K562 (cell line): ENCODE measurements around the gene ALDH8A1. TPM values are rescaled to one million over a fixed set of nuclear protein-coding genes. Genes with fewer than 3 reads are reported as not detected.
A peak's percentile ranks its signal among the peaks of the same experiment; 100 is the strongest.

ENCODE experiments used
- CSDE1 ChIP-seq, 2 experiments: fragments of 450-650 bp; IDR thresholded peaks; 2 replicates each; pipeline ENCODE4 v1.6.1; 2016; ENCODE audit warnings: mild to moderate bottlenecking in 1 of 2
- CUX1 ChIP-seq: fragments of 200-800 bp; sonication (Bioruptor generic); IDR thresholded peaks from 2 replicates; pipeline ENCODE4 v1.6.1; 2016; ENCODE audit warnings: missing genetic modification characterization, missing compliant biosample characterization
- FOXM1 ChIP-seq, 2 experiments: fragments of 450-650 bp in 1 of 2; sonication (generic) in 1 of 2; formaldehyde crosslinking in 1 of 2; IDR thresholded peaks; 2 replicates each; pipeline versions ENCODE4 v1.6.1 to v1.9.0; 2017 to 2022; ENCODE audit warnings: low read depth in 2 of 2, mild to moderate bottlenecking in 2 of 2, missing genetic modification reagents in 1 of 2, moderate library complexity in 1 of 2
- FUS ChIP-seq: fragments of 200-400 bp; formaldehyde crosslinking; optimal IDR thresholded peaks from 2 replicates; pipeline ENCODE3; 2017; ENCODE audit warnings: low read depth, low read length
- HCFC1 ChIP-seq: IDR thresholded peaks from 2 replicates; pipeline ENCODE4 v1.6.1; 2012; ENCODE audit warnings: low read depth, low read length, improper control_type of control experiment
- IRF1 ChIP-seq: sonication (generic); formaldehyde crosslinking; IDR thresholded peaks from 2 replicates; pipeline ENCODE4 v1.8.0; 2022; ENCODE audit warnings: missing genetic modification reagents, mild to moderate bottlenecking, borderline replicate concordance
- KLF16 ChIP-seq: IDR thresholded peaks from 2 replicates; pipeline ENCODE4 v1.6.1; 2016; ENCODE audit warnings: antibody characterized with exemption
- MCM7 ChIP-seq, 2 experiments: fragments of 450-650 bp; IDR thresholded peaks; 2 replicates each; pipeline ENCODE4 v1.6.1; 2016 to 2018
- RBM15 ChIP-seq: fragments of 200-400 bp; formaldehyde crosslinking; IDR thresholded peaks from 2 replicates; pipeline ENCODE4 v1.6.1; 2018; ENCODE audit warnings: mild to moderate bottlenecking, low read length, moderate library complexity; ENCODE audit not compliant: insufficient read depth
- TAF7 ChIP-seq: fragments of 450-650 bp; IDR thresholded peaks from 2 replicates; pipeline ENCODE4 v1.6.1; 2016; ENCODE audit warnings: missing genetic modification characterization, missing compliant biosample characterization
- XRCC5 ChIP-seq: fragments of 200-400 bp; formaldehyde crosslinking; IDR thresholded peaks from 2 replicates; pipeline ENCODE4 v1.6.1; 2017; ENCODE audit warnings: low read depth, mild to moderate bottlenecking, low read length
- ZBTB40 ChIP-seq, 2 experiments: fragments of 450-650 bp in 1 of 2; sonication (generic) in 1 of 2; formaldehyde crosslinking in 1 of 2; IDR thresholded peaks; 2 replicates each; pipeline versions ENCODE4 v1.7.1 to v1.9.0; 2016 to 2022; ENCODE audit warnings: inconsistent platforms in 1 of 2, mild to moderate bottlenecking in 1 of 2, missing genetic modification reagents in 1 of 2
- ZNF586 ChIP-seq: fragments of 450-650 bp; formaldehyde crosslinking; conservative IDR thresholded peaks from 2 replicates; pipeline ENCODE4 v1.4.0; 2020; ENCODE audit warnings: mild to moderate bottlenecking, moderate library complexity
- ZNF75A ChIP-seq: fragments of 450-650 bp; formaldehyde crosslinking; IDR thresholded peaks from 2 replicates; pipeline ENCODE4 v1.4.0; 2020; ENCODE audit warnings: mild to moderate bottlenecking
- polyA plus RNA-seq, 8 experiments: library from polyadenylated mRNA; depleted of rRNA in 4 of 8; stranded (reverse) in 5 of 8; unstranded in 3 of 8; fragments of >200 nt; fragmentation: Nextera tagmentation in 2 of 8; fragmentation: Illumina TruSeq in 1 of 8; extraction: Ambion mirVana in 2 of 8; extraction: Trizol in 1 of 8; gene quantifications; 2 replicates each; pipeline versions ENCODE4 v1.2.1 to v1.2.3, GENCODE V29; 2011 to 2014; ENCODE audit warnings: inconsistent platforms in 1 of 8, missing spikeins in 1 of 8
- total RNA-seq, 7 experiments: library from RNA; depleted of rRNA in 6 of 7; stranded (reverse); fragments of >200 nt in 6 of 7; fragmentation: Illumina TruSeq in 2 of 7; extraction: Trizol in 2 of 7; gene quantifications; 2 replicates each; pipeline versions ENCODE4 v1.2.1 to v1.2.3, GENCODE V29; 2011 to 2021; ENCODE audit warnings: low replicate concordance in 1 of 7

ALDH8A1 gene
- total and polyA plus RNA-seq, 9 of the 15 experiments (the other 6 are each of a cell fraction or from before 2014, with no cell fraction given): 0.03 to 0.18 (median 0.04) TPM; not detected in 2

GRCh38 chr6:134980846-134981245 lies 30.9 kb upstream of the ALDH8A1 start (continued):
- no peak for TF ChIP-seq RBM15
- no peak for TF ChIP-seq CUX1 (CRISPR knock-in tag)
- no peak for TF ChIP-seq IRF1 (CRISPR knock-in tag)
- no peak for TF ChIP-seq CSDE1 (IDR thresholded peaks at IDR 0.05)
- TF ChIP-seq MCM7 (IDR thresholded peaks at IDR 0.05): no peak
- TF ChIP-seq KLF16: peak; percentile 40; the same call in 1 of the 2 replicates
- TF ChIP-seq ZBTB40 (IDR thresholded peaks at IDR 0.05): 0 out of 2 replicates have a peak, but pooled peaks have one; percentile 43
- TF ChIP-seq ZBTB40 (CRISPR knock-in tag; IDR thresholded peaks at IDR 0.05): no peak
- TF ChIP-seq ZNF586 (CRISPR knock-in tag): no peak
- TF ChIP-seq FUS: no peak
- TF ChIP-seq TAF7 (tag): no peak
- TF ChIP-seq HCFC1: no peak
- peak; percentile 65 for TF ChIP-seq FOXM1 (IDR thresholded peaks at IDR 0.05; ENCODE audit: low read depth)
- no peak for TF ChIP-seq FOXM1 (CRISPR knock-in tag; IDR thresholded peaks at IDR 0.05; ENCODE audit: low read depth)
- TF ChIP-seq ZNF75A (CRISPR knock-in tag): no peak
- TF ChIP-seq XRCC5: no peak
